Measurements from ENCODE around the gene DENND4A.

DENND4A gene

GRCh38 chr15:65806397-65806796 is 14.3 kb upstream of the DENND4A start:
- TF ChIP-seq ZNF274 (IDR thresholded peaks at IDR 0.05; ENCODE audit: low read depth, low read length) = no peak
- no peak overlapping the region for H3K4me3 ChIP-seq (ENCODE audit: low read length)

GRCh38 chr15:65805019-65805745 is 13.1 kb upstream of the DENND4A start:
- TF ChIP-seq ZNF274 (IDR thresholded peaks at IDR 0.05; ENCODE audit: low read depth, low read length) = no peak
- H3K4me3 ChIP-seq (ENCODE audit: low read length) = peak overlapping the region; percentile 14; the same call in 1 of the 2 replicates

- no peak for TF ChIP-seq ZNF274 (IDR thresholded peaks at IDR 0.05; ENCODE audit: low read depth, low read length)
Observed at GRCh38 chr15:65804252-65804931, 12.3 kb upstream of the DENND4A start.

GRCh38 chr15:65801229-65801805 is 9.2 kb upstream of the DENND4A start:
- no peak for TF ChIP-seq ZNF274 (IDR thresholded peaks at IDR 0.05; ENCODE audit: low read depth, low read length)
- no peak overlapping the region for H3K4me3 ChIP-seq (ENCODE audit: low read length)

More at GRCh38 chr15:65804252-65804931, 12.3 kb upstream of the DENND4A start:
- no peak overlapping the region for H3K4me3 ChIP-seq (ENCODE audit: low read length)

DNA sequence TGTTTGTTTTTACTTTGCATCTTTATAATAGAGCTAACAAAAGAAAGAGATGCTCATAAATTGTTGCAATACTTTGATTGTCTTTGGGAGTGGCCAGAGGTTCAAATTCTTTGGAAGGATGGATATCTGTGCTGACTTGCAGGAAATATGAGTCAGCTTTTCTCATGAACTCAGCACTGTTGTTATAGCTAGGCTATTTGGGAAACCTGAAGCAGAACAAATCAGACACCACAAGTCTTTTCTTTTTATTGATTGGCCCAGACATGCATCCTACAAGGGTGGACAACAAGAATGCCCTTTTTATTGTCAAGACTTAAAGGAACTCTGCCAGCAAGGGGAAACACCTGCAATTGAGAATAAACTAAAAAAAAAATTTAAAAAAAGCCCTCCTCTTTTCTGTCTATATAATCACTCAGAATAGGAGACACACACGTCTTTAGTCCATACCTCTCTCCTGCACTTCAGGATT is 4.6 kb upstream of the DENND4A start:
- TF ChIP-seq ZNF274 (IDR thresholded peaks at IDR 0.05; ENCODE audit: low read depth, low read length) = no peak
- no peak overlapping the region for H3K4me3 ChIP-seq (ENCODE audit: low read length)

DNA sequence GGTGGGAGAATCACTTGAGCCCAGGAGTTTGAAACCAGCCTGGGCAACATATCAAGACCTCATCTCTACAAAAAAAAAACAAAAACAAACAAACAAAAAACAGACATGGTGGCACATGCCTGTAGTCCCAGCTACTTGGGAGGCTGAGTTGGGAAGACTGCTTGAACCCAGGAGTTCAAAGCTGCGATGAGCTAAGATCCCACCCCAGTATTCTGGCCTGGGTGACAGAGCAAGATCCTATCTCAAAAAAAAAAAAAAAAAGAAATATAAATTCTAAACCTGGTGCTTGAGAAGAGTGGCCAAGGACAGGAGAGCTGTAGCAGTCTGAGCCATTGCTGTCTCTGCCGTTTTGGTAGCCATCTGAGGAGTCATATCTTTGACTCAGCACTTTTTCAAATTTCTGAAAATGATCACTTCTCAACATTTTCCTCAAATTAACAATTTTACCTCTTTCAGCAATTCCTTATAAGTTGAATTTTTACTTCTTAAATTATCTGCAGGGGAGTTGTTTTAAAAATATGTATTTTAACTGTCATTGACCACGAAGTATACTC is 3.6 kb upstream of the DENND4A start:
- no peak for TF ChIP-seq ZNF274 (IDR thresholded peaks at IDR 0.05; ENCODE audit: low read depth, low read length)
- no peak overlapping the region for H3K4me3 ChIP-seq (ENCODE audit: low read length)

DNA sequence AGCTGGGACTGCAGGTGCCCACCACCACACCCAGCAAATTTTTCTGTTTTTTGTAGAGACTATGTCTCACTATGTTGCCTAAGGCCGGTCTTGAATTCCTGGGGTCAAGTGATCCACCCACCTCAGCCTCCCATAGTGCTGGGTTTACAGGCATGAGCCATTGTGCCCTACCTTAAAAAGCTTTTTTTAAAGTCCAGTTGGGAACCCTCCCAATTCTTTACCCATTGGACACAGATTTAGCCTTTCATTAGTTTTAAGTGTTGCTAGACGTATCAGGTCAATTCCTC is 1.7 kb upstream of the DENND4A start:
- H3K4me3 ChIP-seq (ENCODE audit: low read length) = no peak overlapping the region; the same call in 1 of the 2 replicates
- no peak for TF ChIP-seq ZNF274 (IDR thresholded peaks at IDR 0.05; ENCODE audit: low read depth, low read length)

- TF ChIP-seq ZNF274 (IDR thresholded peaks at IDR 0.05; ENCODE audit: low read depth, low read length) = no peak
Observed at GRCh38 chr15:65792988-65793817, 1.1 kb upstream of the DENND4A start.

GRCh38 chr15:65791335-65792137 is 557 bp downstream of the DENND4A start:
- TF ChIP-seq ZNF274 (IDR thresholded peaks at IDR 0.05; ENCODE audit: low read depth, low read length) = no peak

More at GRCh38 chr15:65792988-65793817, 1.1 kb upstream of the DENND4A start:
- H3K4me3 ChIP-seq (ENCODE audit: low read length) = peak overlapping the region; percentile 82

DNA sequence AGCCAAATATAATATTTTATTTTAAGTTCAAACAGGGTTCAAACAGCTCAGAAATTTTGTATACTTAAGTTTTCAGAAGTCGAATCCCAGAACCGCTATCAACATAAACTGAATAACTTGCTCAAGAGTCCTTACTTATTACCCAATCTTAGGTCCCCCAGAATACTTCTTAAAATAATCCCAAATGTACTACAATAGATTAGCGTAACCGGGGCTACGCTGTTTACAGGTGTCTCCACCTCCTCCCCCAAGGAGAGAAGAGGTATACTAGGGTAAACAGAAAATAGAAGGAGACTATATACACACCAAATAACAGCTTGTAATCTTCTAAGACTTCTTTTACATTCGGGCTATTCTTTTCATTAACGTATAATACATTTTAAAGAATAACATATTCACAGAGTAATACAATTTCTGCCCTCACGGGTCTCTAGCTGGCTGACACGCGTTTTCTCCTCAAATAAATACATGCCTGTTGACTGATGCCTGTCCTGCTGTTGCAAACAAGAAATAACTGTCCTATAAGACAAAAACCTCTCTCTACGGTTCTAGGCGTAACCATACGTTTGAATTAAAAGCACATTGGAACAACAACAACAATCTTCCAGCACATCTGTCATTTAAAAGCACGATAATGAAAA is 1.3 kb downstream of the DENND4A start:
- H3K4me3 ChIP-seq (ENCODE audit: low read length) = peak overlapping the region; percentile 99
- TF ChIP-seq ZNF274 (IDR thresholded peaks at IDR 0.05; ENCODE audit: low read depth, low read length) = no peak

More at GRCh38 chr15:65791335-65792137, 557 bp downstream of the DENND4A start:
- H3K4me3 ChIP-seq (ENCODE audit: low read length) = peak overlapping the region; percentile 99

DNA sequence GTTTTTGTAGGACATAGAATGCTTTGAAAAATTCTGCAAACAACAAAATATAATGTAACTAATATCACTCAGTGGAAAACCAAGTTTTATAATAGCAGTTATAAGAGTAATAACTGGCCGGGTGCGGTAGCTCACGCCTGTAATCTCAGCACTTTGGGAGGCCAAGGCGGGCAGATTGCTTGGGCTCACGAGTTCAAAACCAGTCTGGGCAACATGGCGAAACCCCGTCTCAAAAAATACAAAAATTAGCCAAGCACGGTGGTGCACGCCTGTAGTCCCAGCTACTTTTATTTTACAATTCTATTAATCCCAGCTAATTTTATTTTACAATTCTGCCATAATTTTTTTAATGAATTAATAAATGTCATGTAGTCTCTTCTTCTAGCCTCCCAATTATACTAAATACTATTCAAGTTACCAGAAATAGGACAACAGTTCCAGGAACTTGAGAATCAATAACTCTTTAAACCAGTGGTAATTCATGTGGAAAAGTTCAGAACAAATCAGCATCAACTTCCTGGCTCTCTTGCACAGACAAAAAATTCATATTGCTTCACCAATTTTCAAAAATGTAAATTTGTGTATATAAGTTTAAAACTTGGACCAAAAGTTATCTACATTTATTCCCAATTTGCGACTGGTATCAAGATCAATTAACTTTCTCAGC is 2.2 kb downstream of the DENND4A start:
- H3K4me3 ChIP-seq (ENCODE audit: low read length) = peak overlapping the region; percentile 99

GRCh38 chr15:65789105-65789504 is 3.0 kb downstream of the DENND4A start:
- H3K4me3 ChIP-seq (ENCODE audit: low read length) = peak overlapping the region; percentile 99
- no peak for TF ChIP-seq ZNF274 (IDR thresholded peaks at IDR 0.05; ENCODE audit: low read depth, low read length)

More for the DNA sequence above, 2.2 kb downstream of the DENND4A start:
- TF ChIP-seq ZNF274 (IDR thresholded peaks at IDR 0.05; ENCODE audit: low read depth, low read length) = no peak

Data from GM08714 (cell line).